Esophagus squamous epithelium (tissue), 4 donors: ENCODE measurements around the gene SURF1.
"Not testable (repeated sequence)": the region's sequence is repeated elsewhere in the genome, so short reads cannot be mapped to it uniquely, and the experiment has no call there.

Experiments used
- CTCF ChIP-seq, 6 experiments: fragments of 450-650 bp in 4 of 6; fragments of 200-600 bp in 2 of 6; sonication (generic) in 2 of 6; IDR thresholded peaks; one replicate each; pipeline ENCODE4 v1.5.1; 2016 to 2019; ENCODE audit warnings: antibody characterized with exemption in 6 of 6, mild to moderate bottlenecking in 4 of 6, moderate library complexity in 4 of 6
- POLR2A ChIP-seq, 4 donors: fragments of 450-650 bp; IDR thresholded peaks; one replicate each; pipeline ENCODE4 v1.6.1; 2017; ENCODE audit warnings: antibody characterized with exemption in 4 of 4, mild to moderate bottlenecking in 4 of 4, moderate library complexity in 3 of 4

DNA sequence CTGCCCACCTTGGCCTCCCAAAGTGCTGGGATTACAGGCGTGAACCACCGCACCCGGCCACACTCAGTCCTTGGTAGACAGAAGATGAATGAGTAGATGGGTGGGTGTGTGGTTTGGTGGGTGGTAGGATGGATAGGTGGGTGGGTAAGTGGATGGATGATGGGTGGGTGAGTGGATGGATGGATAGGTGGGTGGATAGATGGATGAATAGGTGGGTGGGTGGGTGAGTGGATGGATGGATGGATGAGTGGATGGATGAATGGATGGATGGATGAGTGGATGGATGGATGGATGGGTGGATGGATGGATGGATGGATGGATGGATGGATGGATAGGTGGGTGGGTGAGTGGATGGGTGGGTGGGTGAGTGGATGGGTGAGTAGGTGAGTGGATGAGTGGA lies 36.0 kb upstream of the SURF1 start:
- TF ChIP-seq POLR2A, CTCF (IDR thresholded peaks at IDR 0.05): not testable (repeated sequence)
